Neutrophil (primary cell): ENCODE results near the gene MYH16.
"Not testable (repeated sequence)": the region's sequence is repeated elsewhere in the genome, so short reads cannot be mapped to it uniquely, and the experiment has no call there.

Experiments
- H3K27ac ChIP-seq: fragments of 200-600 bp; sonication (generic); 2 replicates; pipeline ENCODE4 v1.5.1; 2016; ENCODE audit warnings: mild to moderate bottlenecking, moderate library complexity
- H3K27me3 ChIP-seq: fragments of 200-600 bp; sonication (generic); 2 replicates; pipeline ENCODE4 v1.6.0; 2016; ENCODE audit warnings: mild to moderate bottlenecking
- H3K36me3 ChIP-seq: fragments of 200-600 bp; sonication (generic); 2 replicates; pipeline ENCODE4 v1.5.1; 2017
- H3K4me1 ChIP-seq, 2 experiments: fragments of 200-600 bp in 1 of 2; sonication (generic) in 1 of 2; 1 replicate in 1 of 2; 2 replicates in 1 of 2; pipeline versions ENCODE4 v1.5.1 to v1.6.1; 2013 to 2016; ENCODE audit warnings: low read depth in 1 of 2, low read length in 1 of 2, mild to moderate bottlenecking in 1 of 2, moderate library complexity in 1 of 2; ENCODE audit not compliant: control insufficient read depth in 1 of 2, insufficient read depth in 1 of 2
- H3K4me3 ChIP-seq, 2 experiments: fragments of 200-600 bp in 1 of 2; sonication (generic) in 1 of 2; 1 replicate in 1 of 2; 2 replicates in 1 of 2; pipeline ENCODE4 v1.5.1; 2013 to 2016; ENCODE audit warnings: low read depth in 1 of 2, low read length in 1 of 2, mild to moderate bottlenecking in 1 of 2, moderate library complexity in 1 of 2
- H3K9me3 ChIP-seq: fragments of 200-600 bp; sonication (generic); 2 replicates; pipeline ENCODE4 v1.5.1; 2016
- TF ChIP-seq, protein P1 (sequence below): fragments of 200-600 bp; sonication (generic); IDR thresholded peaks from 2 replicates; pipeline ENCODE4 v1.5.1; 2016; ENCODE audit warnings: antibody characterized with exemption

MYH16 gene

DNA sequence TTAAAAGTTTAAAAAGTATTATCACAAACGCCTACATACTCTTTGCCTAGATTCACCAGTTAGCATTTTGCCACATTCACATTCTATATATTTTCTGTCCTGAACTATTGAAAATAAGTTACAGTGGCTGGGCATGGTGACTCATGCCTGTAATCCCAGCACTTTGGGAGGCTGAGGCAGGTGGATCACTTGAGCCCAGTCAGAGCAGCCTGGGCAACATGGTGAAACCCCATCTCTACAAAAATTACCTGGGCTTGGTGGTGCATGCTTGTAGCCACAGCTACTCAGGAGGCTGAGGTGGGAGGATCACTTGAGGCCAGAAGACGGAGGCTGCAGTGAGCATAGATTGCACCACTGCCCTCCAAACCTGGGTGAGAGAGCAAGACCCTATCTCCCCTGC, 58.4 kb downstream of the MYH16 start:
- Histone ChIP-seq H3K36me3 (peaks cover 39% of the 10 kb centered on the region), H3K27me3 (no peaks in the 10 kb centered on the region), H3K9me3 (no peaks in the 10 kb centered on the region), H3K4me3 (no peak overlapping the region), H3K4me1 (peaks cover 44% of the 10 kb centered on the region in 2 experiments), H3K27ac (peak overlapping the region; percentile 59)
- TF ChIP-seq, protein P1, sequence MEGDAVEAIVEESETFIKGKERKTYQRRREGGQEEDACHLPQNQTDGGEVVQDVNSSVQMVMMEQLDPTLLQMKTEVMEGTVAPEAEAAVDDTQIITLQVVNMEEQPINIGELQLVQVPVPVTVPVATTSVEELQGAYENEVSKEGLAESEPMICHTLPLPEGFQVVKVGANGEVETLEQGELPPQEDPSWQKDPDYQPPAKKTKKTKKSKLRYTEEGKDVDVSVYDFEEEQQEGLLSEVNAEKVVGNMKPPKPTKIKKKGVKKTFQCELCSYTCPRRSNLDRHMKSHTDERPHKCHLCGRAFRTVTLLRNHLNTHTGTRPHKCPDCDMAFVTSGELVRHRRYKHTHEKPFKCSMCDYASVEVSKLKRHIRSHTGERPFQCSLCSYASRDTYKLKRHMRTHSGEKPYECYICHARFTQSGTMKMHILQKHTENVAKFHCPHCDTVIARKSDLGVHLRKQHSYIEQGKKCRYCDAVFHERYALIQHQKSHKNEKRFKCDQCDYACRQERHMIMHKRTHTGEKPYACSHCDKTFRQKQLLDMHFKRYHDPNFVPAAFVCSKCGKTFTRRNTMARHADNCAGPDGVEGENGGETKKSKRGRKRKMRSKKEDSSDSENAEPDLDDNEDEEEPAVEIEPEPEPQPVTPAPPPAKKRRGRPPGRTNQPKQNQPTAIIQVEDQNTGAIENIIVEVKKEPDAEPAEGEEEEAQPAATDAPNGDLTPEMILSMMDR = no peak

DNA sequence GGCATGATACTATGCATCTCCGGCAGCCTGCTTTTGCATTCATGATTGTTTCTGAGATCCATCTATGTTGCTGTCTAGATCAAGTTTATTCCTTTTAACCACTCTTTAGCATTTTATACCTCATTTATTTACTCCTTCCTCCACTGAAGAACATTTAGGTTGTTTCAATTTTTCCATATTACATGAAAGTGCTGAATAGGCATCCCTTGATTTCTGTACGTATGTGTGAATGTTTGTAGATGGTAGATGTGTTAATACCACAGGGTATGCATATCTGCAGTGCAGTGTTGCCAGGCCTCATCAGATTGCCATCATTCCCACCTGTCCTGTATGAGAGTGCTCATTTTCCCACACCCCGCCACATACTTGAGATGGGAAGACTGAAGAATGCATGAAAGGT, 67.0 kb downstream of the MYH16 start:
- TF ChIP-seq, protein P1 = no peak
- H3K4me1 ChIP-seq = no peaks in the 10 kb centered on the region
- no peak overlapping the region for H3K4me3 ChIP-seq
- H3K27me3 ChIP-seq = no peaks in the 10 kb centered on the region
- no peaks in the 10 kb centered on the region for H3K9me3 ChIP-seq
- H3K27ac ChIP-seq = no peak overlapping the region
- H3K36me3 ChIP-seq = peaks cover 99% of the 10 kb centered on the region

DNA sequence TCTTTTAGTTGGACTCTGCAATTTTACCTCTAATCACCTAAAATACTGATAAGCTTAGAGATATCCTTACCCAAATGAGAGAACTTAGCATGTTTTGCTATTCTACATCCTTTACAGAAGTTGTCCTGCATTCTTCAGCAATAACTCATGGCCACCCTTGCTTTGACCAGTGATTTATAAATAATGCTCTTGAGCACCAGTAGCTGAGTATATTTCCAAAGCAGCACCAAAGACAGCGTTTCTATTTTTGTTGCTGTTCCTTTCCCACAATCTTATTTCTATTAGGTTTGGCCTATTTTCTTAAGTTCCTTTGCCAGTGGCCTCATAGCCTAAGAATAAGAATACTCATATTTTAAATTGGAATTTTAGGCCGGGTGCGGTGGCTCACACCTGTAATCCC, 68.0 kb downstream of the MYH16 start:
- Histone ChIP-seq H3K4me1 (no peaks in the 10 kb centered on the region), H3K27ac (no peak overlapping the region), H3K9me3 (no peaks in the 10 kb centered on the region), H3K4me3 (no peak overlapping the region), H3K36me3 (peaks cover 97% of the 10 kb centered on the region), H3K27me3 (no peaks in the 10 kb centered on the region)
- TF ChIP-seq, protein P1 = no peak

DNA sequence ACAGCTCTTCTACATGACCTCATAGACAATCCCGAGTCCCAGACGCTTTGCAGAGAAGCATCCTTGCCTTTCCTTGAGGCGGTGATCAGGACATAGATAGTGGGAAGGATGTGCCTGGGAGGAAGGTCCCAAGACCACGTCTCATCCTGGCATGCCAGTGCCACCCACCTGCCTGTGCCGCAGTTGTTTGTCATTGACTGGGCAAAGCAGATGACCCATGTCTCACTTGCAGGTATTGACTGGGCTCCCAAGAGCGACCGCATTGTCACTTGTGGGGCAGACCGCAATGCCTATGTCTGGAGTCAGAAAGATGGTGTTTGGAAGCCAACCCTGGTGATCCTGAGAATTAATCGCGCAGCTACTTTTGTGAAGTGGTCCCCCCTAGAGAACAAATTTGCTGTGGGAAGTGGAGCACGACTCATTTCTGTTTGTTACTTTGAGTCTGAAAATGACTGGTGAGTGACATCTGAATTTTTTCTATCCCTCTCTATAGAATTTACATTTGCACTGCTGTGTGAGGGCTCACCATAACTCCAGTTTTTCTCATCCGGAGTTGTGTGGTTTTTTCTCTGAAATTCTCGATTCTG, 71.5 kb downstream of the MYH16 start:
- H3K27ac ChIP-seq = no peak overlapping the region
- TF ChIP-seq, protein P1 = no peak
- no peaks in the 10 kb centered on the region for H3K4me1 ChIP-seq
- H3K27me3 ChIP-seq = no peaks in the 10 kb centered on the region
- peaks cover 97% of the 10 kb centered on the region for H3K36me3 ChIP-seq
- H3K4me3 ChIP-seq = no peak overlapping the region
- no peaks in the 10 kb centered on the region for H3K9me3 ChIP-seq

DNA sequence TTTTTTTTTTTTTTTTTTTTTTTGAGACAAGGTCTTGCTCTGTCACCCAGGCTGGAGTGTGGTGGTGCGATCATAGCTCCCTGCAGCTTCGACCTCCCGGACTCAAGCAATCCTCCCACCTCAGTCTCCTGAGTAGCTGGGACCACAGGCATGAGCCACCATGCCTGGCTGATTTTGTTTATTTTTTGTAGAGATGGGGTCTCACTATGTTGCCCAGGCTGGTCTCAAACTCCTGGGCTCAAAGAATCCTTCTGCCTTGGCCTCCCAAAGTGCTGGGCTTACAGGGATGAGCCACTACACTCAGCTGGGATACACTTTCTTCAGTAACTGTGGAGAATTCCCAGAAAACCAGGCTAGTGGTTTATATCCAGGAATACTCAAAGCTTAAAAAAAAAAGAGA, 78.0 kb downstream of the MYH16 start:
- not testable (repeated sequence) for H3K4me3 ChIP-seq

DNA sequence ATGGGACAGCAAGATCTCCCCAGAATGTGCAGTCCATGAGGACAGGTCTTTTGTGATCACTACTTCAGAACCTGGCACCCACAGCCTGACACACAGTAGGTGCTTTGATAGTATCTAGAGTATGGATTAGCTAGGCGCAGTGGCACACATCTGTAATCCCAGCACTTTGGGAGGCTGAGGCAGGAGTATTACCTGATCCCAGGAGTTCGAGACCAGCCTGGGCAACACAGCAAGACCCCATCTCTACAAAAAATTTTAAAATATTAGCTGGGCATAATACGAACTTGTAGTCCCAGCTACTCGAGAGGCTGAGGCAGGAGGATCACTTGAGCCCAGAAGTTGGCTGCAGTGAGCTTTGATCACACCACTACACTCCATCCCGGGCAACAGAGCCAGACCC, 79.6 kb downstream of the MYH16 start:
- Histone ChIP-seq H3K9me3 (no peaks in the 10 kb centered on the region), H3K36me3 (peaks cover 99% of the 10 kb centered on the region), H3K27ac (no peak overlapping the region), H3K4me3 (no peak overlapping the region), H3K4me1 (no peaks in the 10 kb centered on the region), H3K27me3 (no peaks in the 10 kb centered on the region)
- TF ChIP-seq, protein P1 = no peak

More for the DNA sequence above, 78.0 kb downstream of the MYH16 start:
- not testable (repeated sequence) for H3K9me3 ChIP-seq, H3K27ac ChIP-seq, H3K27me3 ChIP-seq, H3K4me1 ChIP-seq
- peaks cover 99% of the 10 kb centered on the region for H3K36me3 ChIP-seq
